Lower leg skin (tissue), 4 donors: ENCODE results near the gene RPL11. TPM values are rescaled to one million over a fixed set of nuclear protein-coding genes. Genes with fewer than 3 reads are reported as not detected.
"Not testable (repeated sequence)": the region's sequence is repeated elsewhere in the genome, so short reads cannot be mapped to it uniquely, and the experiment has no call there.

Experiments
- DNase-seq, 2 donors: peaks; one replicate each; pipeline ENCODE4 v3.0.0-alpha.2; 2019; ENCODE audit warnings: low spot score in 2 of 2
- H3K4me3 ChIP-seq: fragments of 200-600 bp; sonication (generic); 2 replicates; pipeline ENCODE4 v1.5.1; 2017; ENCODE audit warnings: mild to moderate bottlenecking, low read depth; ENCODE audit not compliant: poor library complexity, severe bottlenecking
- CTCF ChIP-seq, 3 donors: fragments of 450-650 bp; IDR thresholded peaks; one replicate each; pipeline ENCODE4 v1.5.1; 2016; ENCODE audit warnings: antibody characterized with exemption in 3 of 3, mild to moderate bottlenecking in 3 of 3, moderate library complexity in 2 of 3
- POLR2A ChIP-seq, 2 donors: fragments of 450-650 bp; IDR thresholded peaks; one replicate each; pipeline ENCODE4 v1.6.1; 2016 to 2017; ENCODE audit warnings: antibody characterized with exemption in 2 of 2, mild to moderate bottlenecking in 1 of 2, moderate library complexity in 1 of 2
- WGBS, 2 donors: methylation state at CpG; one replicate each; pipeline ENCODE4 v1.1.5; 2018; 5-methylcytosine and 5-hydroxymethylcytosine counted together
- intact Hi-C: fragments of 100-400 bp; cut with DNase I; formaldehyde crosslinking; loops from one replicate; pipeline ENCODE4 v1.15.0; 2023; ENCODE audit warnings: low total_unique reads
- total RNA-seq, 4 donors: library from RNA; depleted of rRNA; stranded (reverse); fragments of >200 nt; gene quantifications; one replicate each; pipeline ENCODE4 v1.1.0, GENCODE V29; 2016

RPL11 gene
- total RNA-seq, 4 donors from 2014 or later, result 1,119 to 1,710 (median 1,561) TPM

GRCh38 chr1:23673086-23673813 lies 18.4 kb upstream of the RPL11 start:
- DNase-seq, result peak in 1 of 2 donors; percentile 40

GRCh38 chr1:23679815-23680214 lies 11.8 kb upstream of the RPL11 start:
- DNase-seq, result no peak
- intact Hi-C loops, result no loop called here
- H3K4me3 ChIP-seq, result no peak overlapping the region
- TF ChIP-seq POLR2A (IDR thresholded peaks at IDR 0.05) (no peak), CTCF (IDR thresholded peaks at IDR 0.05) (no peak)
- WGBS, 2 donors, result 90 to 95% methylated on average over 4 of the region's 4 CpGs

More at GRCh38 chr1:23673086-23673813, 18.4 kb upstream of the RPL11 start:
- intact Hi-C loops, result no loop called here
- TF ChIP-seq CTCF (IDR thresholded peaks at IDR 0.05) (no peak), POLR2A (IDR thresholded peaks at IDR 0.05) (no peak)
- WGBS, 2 donors, result 5 to 7% methylated on average over 6 of the region's 6 CpGs
- H3K4me3 ChIP-seq, result no peak overlapping the region

- no peak for DNase-seq
- intact Hi-C loops, result no loop called here
These were observed 8.7 kb upstream of the RPL11 start for GRCh38 chr1:23682946-23683345.

GRCh38 chr1:23684415-23684814 lies 7.2 kb upstream of the RPL11 start:
- DNase-seq, result no peak
- intact Hi-C loops, result no loop called here

More at GRCh38 chr1:23682946-23683345, 8.7 kb upstream of the RPL11 start:
- TF ChIP-seq CTCF (IDR thresholded peaks at IDR 0.05) (no peak), POLR2A (IDR thresholded peaks at IDR 0.05) (no peak)
- H3K4me3 ChIP-seq, result no peak overlapping the region

GRCh38 chr1:23685197-23685596 lies 6.4 kb upstream of the RPL11 start:
- 79 to 81% methylated on average over 7 of the region's 7 CpGs for WGBS, 2 donors
- intact Hi-C loops, H3K4me3 ChIP-seq, DNase-seq: not testable (repeated sequence)

More at GRCh38 chr1:23684415-23684814, 7.2 kb upstream of the RPL11 start:
- 71 to 84% methylated on average over 2 of the region's 2 CpGs for WGBS, 2 donors
- H3K4me3 ChIP-seq, result no peak overlapping the region
- TF ChIP-seq POLR2A (IDR thresholded peaks at IDR 0.05), result no peak
- no peak for TF ChIP-seq CTCF (IDR thresholded peaks at IDR 0.05)

GRCh38 chr1:23687680-23688079 lies 3.9 kb upstream of the RPL11 start:
- intact Hi-C loops, DNase-seq, H3K4me3 ChIP-seq: not testable (repeated sequence)
- WGBS, 2 donors, result 77 to 81% methylated on average over 3 of the region's 3 CpGs

GRCh38 chr1:23688281-23688680 lies 3.3 kb upstream of the RPL11 start:
- H3K4me3 ChIP-seq, intact Hi-C loops, DNase-seq: not testable (repeated sequence)
- WGBS, 2 donors, result 100% methylated on average over 2 to 3 of the region's 33 CpGs
